Activated B cell treated with CpG ODN at 0.5 μM for 24 hours (primary cell): ENCODE results near the gene STX19. TPM values are rescaled to one million over a fixed set of nuclear protein-coding genes. Genes with fewer than 3 reads are reported as not detected.
"Not testable (repeated sequence)": the region's sequence is repeated elsewhere in the genome, so short reads cannot be mapped to it uniquely, and the experiment has no call there.

Experiments
- ATAC-seq: fragments of 200-7000 bp; cut with Tn5 transposase; one replicate; pipeline ENCODE4 v1.10.0; 2021; ENCODE audit warnings: low read depth, mild to moderate bottlenecking, moderate library complexity
- CTCF ChIA-PET: fragments of 350-600 bp; sonication (Branson Sonifier 250); formaldehyde crosslinking; loops from one replicate; lab custom pipeline; 2021; ENCODE audit warnings: antibody characterized with exemption; lab: Charles Lee
- POLR2A ChIA-PET: fragments of 350-600 bp; sonication (Branson Sonifier 250); formaldehyde crosslinking; loops from one replicate; lab custom pipeline; 2021; ENCODE audit warnings: antibody characterized with exemption; lab: Charles Lee
- DNase-seq: peaks from one replicate; pipeline ENCODE4 v3.0.0; 2022
- H3K27ac Mint-ChIP-seq: one replicate; pipeline ENCODE4 v1.8.0; 2020; ENCODE audit warnings: mixed read lengths
- H3K27me3 Mint-ChIP-seq: one replicate; pipeline ENCODE4 v1.8.0; 2021; ENCODE audit warnings: mixed read lengths
- H3K36me3 Mint-ChIP-seq: one replicate; pipeline ENCODE4 v1.8.0; 2021; ENCODE audit warnings: low read depth, mixed read lengths
- H3K4me1 Mint-ChIP-seq: one replicate; pipeline ENCODE4 v1.8.0; 2021; ENCODE audit warnings: mixed read lengths
- H3K4me3 Mint-ChIP-seq: one replicate; pipeline ENCODE4 v1.8.0; 2020; ENCODE audit warnings: mild to moderate bottlenecking, mixed read lengths
- H3K9me3 Mint-ChIP-seq: one replicate; pipeline ENCODE4 v1.8.0; 2020; ENCODE audit warnings: mixed read lengths
- CTCF ChIP-seq: fragments of 200-600 bp; IDR thresholded peaks from one replicate; pipeline ENCODE4 v1.8.0; 2022; ENCODE audit warnings: antibody characterized with exemption, mild to moderate bottlenecking
- intact Hi-C: fragments of 100-400 bp; cut with micrococcal nuclease; formaldehyde crosslinking; loops from one replicate; pipeline ENCODE4 v1.15.1; 2024
- total RNA-seq: library from RNA; stranded (reverse); gene quantifications from 2 replicates; pipeline ENCODE4 v1.2.3, GENCODE V29; 2022

STX19 gene
- total RNA-seq, 1 donor from 2014 or later = not detected

- ATAC-seq (no peak), DNase-seq (no peak)
- CTCF ChIA-PET = no interaction called here
- peaks cover 5% of the 10 kb centered on the region for H3K36me3 Mint-ChIP-seq
- POLR2A ChIA-PET = interaction anchor here (1.1 kb wide), 1 partner anchor 12 kb away, joined by 5 read pairs; the partner anchor contains the start of genes DHFR2 and NSUN3
- no peaks in the 10 kb centered on the region for H3K27me3 Mint-ChIP-seq
- H3K4me3 Mint-ChIP-seq = no peak overlapping the region
- TF ChIP-seq CTCF = no peak
- H3K27ac Mint-ChIP-seq = no peak overlapping the region
- H3K4me1 Mint-ChIP-seq = no peaks in the 10 kb centered on the region
- no peaks in the 10 kb centered on the region for H3K9me3 Mint-ChIP-seq
- intact Hi-C loops = no loop called here
These were observed 22.1 kb upstream of the STX19 start for GRCh38 chr3:94050546-94050945.

- ChIA-PET CTCF (no interaction called here), POLR2A (no interaction called here)
- Mint-ChIP-seq H3K9me3 (no peaks in the 10 kb centered on the region), H3K27me3 (no peaks in the 10 kb centered on the region), H3K4me1 (no peaks in the 10 kb centered on the region), H3K4me3 (no peak overlapping the region), H3K27ac (no peak overlapping the region), H3K36me3 (peaks cover 8% of the 10 kb centered on the region)
- DNase-seq = no peak
- ATAC-seq = no peak
- no peak for TF ChIP-seq CTCF
- intact Hi-C loops = no loop called here
These were observed 20.9 kb upstream of the STX19 start for GRCh38 chr3:94049267-94049666.

GRCh38 chr3:94046533-94046932 is 18.1 kb upstream of the STX19 start:
- ChIA-PET POLR2A (no interaction called here), CTCF (no interaction called here)
- ATAC-seq = no peak
- TF ChIP-seq CTCF = no peak
- no peak for DNase-seq
- no peaks in the 10 kb centered on the region for H3K4me1 Mint-ChIP-seq
- H3K9me3 Mint-ChIP-seq = no peaks in the 10 kb centered on the region
- intact Hi-C loops = no loop called here
- peaks cover 11% of the 10 kb centered on the region for H3K36me3 Mint-ChIP-seq
- no peaks in the 10 kb centered on the region for H3K27me3 Mint-ChIP-seq
- H3K27ac Mint-ChIP-seq = no peak overlapping the region
- H3K4me3 Mint-ChIP-seq = no peak overlapping the region

- POLR2A ChIA-PET = not testable (repeated sequence)
These were observed 15.9 kb upstream of the STX19 start for GRCh38 chr3:94044100-94044936.

GRCh38 chr3:94043285-94043684 is 14.9 kb upstream of the STX19 start:
- Mint-ChIP-seq H3K4me1 (no peaks in the 10 kb centered on the region), H3K27ac (no peak overlapping the region)
- no peak for ATAC-seq

More at GRCh38 chr3:94044100-94044936, 15.9 kb upstream of the STX19 start:
- DNase-seq, H3K27ac Mint-ChIP-seq, intact Hi-C loops, CTCF ChIA-PET, H3K27me3 Mint-ChIP-seq, H3K4me3 Mint-ChIP-seq, H3K4me1 Mint-ChIP-seq, H3K9me3 Mint-ChIP-seq, ATAC-seq: not testable (repeated sequence)
- peaks cover 14% of the 10 kb centered on the region for H3K36me3 Mint-ChIP-seq

More at GRCh38 chr3:94043285-94043684, 14.9 kb upstream of the STX19 start:
- Mint-ChIP-seq H3K9me3 (no peaks in the 10 kb centered on the region), H3K36me3 (peaks cover 14% of the 10 kb centered on the region), H3K4me3 (no peak overlapping the region), H3K27me3 (no peaks in the 10 kb centered on the region)
- ChIA-PET CTCF (no interaction called here), POLR2A (no interaction called here)
- no peak for DNase-seq
- TF ChIP-seq CTCF = no peak
- intact Hi-C loops = no loop called here
